GM21360 (cell line): ENCODE measurements around the gene EIF1.
A peak's percentile ranks its signal among the peaks of the same experiment; 100 is the strongest.
"Not testable (repeated sequence)": the region's sequence is repeated elsewhere in the genome, so short reads cannot be mapped to it uniquely, and the experiment has no call there.

Source experiments
- ATAC-seq: cut with Tn5 transposase; IDR thresholded peaks from one replicate; pipeline ENCODE4 v1.9.1; 2021; ENCODE audit warnings: mild to moderate bottlenecking, moderate library complexity; ENCODE audit not compliant: unreplicated experiment

The EIF1 gene

GRCh38 chr17:41655611-41656111, 33.0 kb upstream of the EIF1 start:
- no peak for ATAC-seq

GRCh38 chr17:41656249-41657023, 32.2 kb upstream of the EIF1 start:
- no peak for ATAC-seq

GRCh38 chr17:41657176-41657754, 31.4 kb upstream of the EIF1 start:
- no peak for ATAC-seq

- ATAC-seq, result no peak
Observed at GRCh38 chr17:41657936-41658335, 30.7 kb upstream of the EIF1 start.

GRCh38 chr17:41658846-41659245, 29.8 kb upstream of the EIF1 start:
- no peak for ATAC-seq

DNA sequence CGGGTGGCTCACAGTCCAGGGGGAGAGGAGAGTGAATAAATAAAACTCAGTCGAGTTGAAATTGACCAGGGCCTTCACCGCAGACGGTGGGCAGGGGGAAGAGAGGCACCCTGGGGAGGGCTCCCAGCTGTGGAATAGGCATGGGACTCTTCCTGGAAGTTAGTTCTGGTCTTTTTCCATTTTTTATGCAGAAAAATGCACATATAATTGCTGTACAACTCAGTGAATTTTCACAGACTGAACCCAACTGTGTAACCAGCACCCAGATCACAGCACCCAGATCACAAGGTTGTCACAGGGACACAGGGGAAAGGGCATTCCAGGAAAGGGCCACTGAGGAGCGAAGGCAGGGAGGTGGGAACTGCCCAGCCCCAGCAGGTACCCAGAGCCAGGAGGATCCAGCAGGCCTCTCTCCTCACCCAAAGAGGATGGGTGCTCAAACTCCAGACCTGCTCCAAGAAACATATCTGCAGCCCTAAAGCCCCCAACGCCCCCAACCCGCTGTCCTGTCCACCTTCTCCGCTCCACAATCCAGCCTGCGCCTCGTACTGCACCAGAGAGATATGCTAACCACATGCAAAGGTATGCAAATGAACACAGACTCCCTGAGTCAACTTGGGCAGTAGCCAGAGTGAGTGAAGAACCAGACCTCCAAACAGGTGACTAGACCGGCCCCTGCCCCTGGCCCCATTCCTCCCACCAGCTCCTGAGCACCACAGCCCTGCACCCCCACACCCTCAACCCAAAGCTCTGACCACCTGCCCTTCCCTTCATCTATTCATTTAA, 29.1 kb upstream of the EIF1 start:
- no peak for ATAC-seq

DNA sequence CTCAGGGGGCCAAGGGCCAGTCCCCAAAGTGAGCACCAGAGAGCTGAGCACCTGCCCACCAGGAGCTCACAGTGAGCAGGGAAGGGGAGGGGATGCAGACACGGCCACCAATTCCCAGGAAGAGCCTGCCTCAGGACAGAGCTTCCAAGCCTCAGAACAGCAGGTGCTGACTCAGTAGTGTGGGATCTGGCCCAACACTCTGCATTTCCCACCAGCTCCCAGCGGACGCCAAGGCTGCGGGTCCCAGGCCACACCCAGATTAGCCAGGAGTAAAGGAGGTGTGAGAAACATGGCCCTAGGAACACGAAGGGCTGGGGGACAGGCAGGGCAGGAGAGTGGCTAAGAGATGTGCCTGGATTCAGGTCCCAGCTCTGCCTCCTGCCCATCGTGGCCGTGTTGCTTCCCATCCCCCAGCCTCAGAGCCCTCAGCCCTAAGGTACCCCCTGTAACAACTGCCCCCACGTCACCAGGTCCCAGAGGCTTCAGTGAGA, 28.4 kb upstream of the EIF1 start:
- no peak for ATAC-seq

- ATAC-seq, result no peak
Observed at GRCh38 chr17:41663451-41664171, 25.1 kb upstream of the EIF1 start.

- ATAC-seq, result no peak
Observed at GRCh38 chr17:41664172-41664457, 24.6 kb upstream of the EIF1 start.

GRCh38 chr17:41664587-41665565, 23.8 kb upstream of the EIF1 start:
- ATAC-seq, result no peak

GRCh38 chr17:41665566-41666236, 23.0 kb upstream of the EIF1 start:
- ATAC-seq, result peak; percentile 56

GRCh38 chr17:41666237-41666641, 22.4 kb upstream of the EIF1 start:
- peak; percentile 23 for ATAC-seq

DNA sequence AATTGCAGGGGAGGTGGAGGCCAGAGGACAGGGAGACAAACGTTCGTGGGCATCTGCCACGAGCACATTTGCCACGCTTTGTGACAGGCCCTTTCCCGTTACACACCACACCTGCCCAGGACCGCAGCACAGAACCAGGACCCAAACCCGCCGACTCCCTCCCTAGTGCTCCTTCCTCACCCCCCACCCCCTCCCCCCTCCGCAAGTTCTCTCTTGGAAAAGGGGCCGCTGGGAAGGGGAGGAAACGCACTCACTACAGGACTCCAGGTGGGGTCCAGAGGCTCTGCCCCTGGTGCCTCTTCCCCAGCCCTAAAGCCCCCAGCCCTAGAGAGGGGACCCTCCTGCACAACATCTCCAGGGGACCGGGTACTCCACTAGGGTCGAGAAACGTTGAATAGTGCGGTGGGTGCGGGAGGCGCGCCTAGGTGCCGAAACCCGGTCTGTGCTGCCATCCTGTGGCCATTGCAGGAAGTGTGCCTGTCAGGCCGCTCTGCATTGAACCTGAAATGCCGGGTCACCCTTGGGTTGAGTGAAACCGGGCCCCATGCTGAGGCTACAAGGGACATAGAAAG, 21.9 kb upstream of the EIF1 start:
- ATAC-seq, result peak; percentile 46

GRCh38 chr17:41667280-41668041, 21.2 kb upstream of the EIF1 start:
- ATAC-seq, result no peak

DNA sequence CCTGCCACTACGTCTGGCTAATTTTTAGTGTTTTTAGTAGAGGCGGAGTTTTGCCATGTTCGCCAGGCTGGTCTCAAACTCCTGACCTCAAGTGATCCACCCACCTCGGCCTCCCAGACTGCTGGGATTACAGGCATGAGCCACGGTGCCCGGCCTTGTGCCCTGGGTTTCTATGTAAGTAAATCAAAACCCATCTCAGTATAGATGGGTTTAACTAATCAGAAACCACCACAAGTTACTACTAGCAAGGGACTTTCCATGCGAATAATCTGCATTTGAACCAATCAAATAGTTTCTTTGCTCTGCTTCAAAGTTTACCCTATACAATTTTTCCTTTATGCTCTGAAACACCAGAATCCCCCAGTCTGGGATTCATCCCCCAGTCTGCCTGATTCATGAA, 16.5 kb upstream of the EIF1 start:
- no peak for ATAC-seq

DNA sequence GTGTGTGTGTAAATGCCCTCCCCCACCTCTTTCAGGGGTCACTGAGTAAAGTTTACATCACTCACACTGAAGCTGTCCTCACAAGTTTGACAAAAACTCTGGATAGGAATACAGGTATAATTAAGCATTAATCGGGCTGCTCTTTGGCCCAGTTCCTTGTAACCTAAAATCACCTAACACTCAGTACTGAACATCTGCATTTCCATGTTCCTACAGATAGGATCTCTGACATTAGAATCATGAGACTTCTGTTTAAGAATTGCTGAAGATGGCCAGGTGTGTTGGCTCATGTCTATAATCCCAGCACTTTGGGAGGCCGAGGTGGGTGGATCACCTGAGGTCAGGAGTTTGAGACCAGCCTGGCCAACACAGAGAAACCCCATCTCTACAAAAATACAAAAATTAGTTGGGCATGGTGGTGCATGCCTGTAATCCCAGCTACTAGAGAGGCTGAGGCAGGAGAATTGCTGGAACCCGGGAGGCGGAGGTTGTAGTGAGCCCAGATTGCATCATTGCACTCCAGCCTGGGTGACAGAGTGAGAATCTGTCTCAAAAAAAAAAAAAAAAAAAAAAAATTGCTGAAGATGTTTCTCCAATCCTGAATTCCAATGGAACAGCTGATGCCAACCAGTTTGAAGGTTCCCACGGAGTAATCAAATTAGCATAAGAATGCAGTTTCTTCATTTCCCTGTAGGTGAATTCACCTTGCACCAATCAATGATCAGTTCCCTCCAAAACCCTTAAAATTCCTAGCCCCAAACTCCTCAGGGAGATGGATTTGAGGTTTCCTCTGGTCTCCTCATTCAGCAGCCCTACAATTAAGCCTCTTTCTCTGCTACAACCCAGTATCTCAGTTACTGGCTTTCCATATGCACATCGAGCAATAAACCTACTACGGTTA, 13.3 kb upstream of the EIF1 start:
- not testable (repeated sequence) for ATAC-seq

GRCh38 chr17:41676058-41676419, 12.6 kb upstream of the EIF1 start:
- ATAC-seq, result no peak
